Aorta (tissue), 5 donors: Measurements from ENCODE around the gene FYN. TPM values are rescaled to one million over a fixed set of nuclear protein-coding genes. Genes with fewer than 3 reads are reported as not detected.
"Not testable (repeated sequence)": the region's sequence is repeated elsewhere in the genome, so short reads cannot be mapped to it uniquely, and the experiment has no call there.

Source experiments
- ATAC-seq: fragments of 200-7000 bp; cut with Tn5 transposase; one replicate; pipeline ENCODE4 v1.9.1; 2022; ENCODE audit warnings: moderate library complexity; ENCODE audit not compliant: low FRiP score
- DNase-seq, 2 donors: peaks; one replicate each; pipeline ENCODE4 v3.0.0-alpha.2; 2020
- H3K27ac ChIP-seq, 2 donors: one replicate each; pipeline ENCODE4 v1.5.1; 2013; ENCODE audit warnings: low read length in 2 of 2, mild to moderate bottlenecking in 2 of 2, moderate library complexity in 2 of 2, control low read depth in 1 of 2, inconsistent platforms in 1 of 2, low read depth in 1 of 2
- H3K27me3 ChIP-seq, 2 donors: one replicate each; pipeline ENCODE4 v1.6.1; 2013; ENCODE audit warnings: control low read depth in 1 of 2, low read length in 1 of 2, mild to moderate bottlenecking in 1 of 2, moderate library complexity in 1 of 2; ENCODE audit not compliant: insufficient read depth in 2 of 2, control insufficient read depth in 1 of 2
- H3K36me3 ChIP-seq, 2 donors: one replicate each; pipeline ENCODE4 v1.6.1; 2013; ENCODE audit warnings: control low read depth in 1 of 2, low read length in 1 of 2, mild to moderate bottlenecking in 1 of 2; ENCODE audit not compliant: insufficient read depth in 2 of 2, control insufficient read depth in 1 of 2
- H3K4me1 ChIP-seq, 2 donors: one replicate each; pipeline ENCODE4 v1.6.1; 2013; ENCODE audit warnings: low read length in 2 of 2, control low read depth in 1 of 2, mild to moderate bottlenecking in 1 of 2, moderate library complexity in 1 of 2; ENCODE audit not compliant: insufficient read depth in 2 of 2, control insufficient read depth in 1 of 2
- H3K4me3 ChIP-seq, 2 donors: one replicate each; pipeline ENCODE4 v1.5.1; 2013; ENCODE audit warnings: low read length in 2 of 2, control low read depth in 1 of 2, mild to moderate bottlenecking in 1 of 2
- H3K9me3 ChIP-seq: one replicate; pipeline ENCODE4 v1.6.1; 2013; ENCODE audit warnings: mild to moderate bottlenecking, low read length; ENCODE audit not compliant: control insufficient read depth
- WGBS, 2 donors: extraction: QIAGEN DNeasy Blood & Tissue Kit; methylation state at CpG; one replicate each; pipeline ENCODE4 v1.1.7; 2013; 5-methylcytosine and 5-hydroxymethylcytosine counted together
- intact Hi-C, 2 donors: fragments of 100-400 bp; cut with DNase I; formaldehyde crosslinking; loops; one replicate each; pipeline versions ENCODE4 v1.14.2 to v1.15.0; 2022
- polyA plus RNA-seq, 2 donors: library from polyadenylated mRNA; stranded (reverse); fragments of 200-250 nt; gene quantifications; one replicate each; pipeline ENCODE4 v1.2.3, GENCODE V29; 2013
- total RNA-seq, 2 donors: library from RNA; stranded (reverse); fragmentation: NEBNext Ultra II Directional; extraction: Animal tissue kit (Norgen Biotek cat#: 25700); gene quantifications; one replicate each; pipeline ENCODE4 v1.2.1, GENCODE V29; 2021
- donor health status: healthy with polysubstance abuse.
- donor health status: Bipolar disorder and iron deficiency.
- donor health status: DM: no; HTN: no; CAD: no.
- donor health status: DM: no; HTN: no; CAD: no.
- donor health status: DM: yes; HTN: yes; CAD: no.

FYN gene
- total and polyA plus RNA-seq, 4 donors, result 31.7 to 162 (median 66.3) TPM

DNA sequence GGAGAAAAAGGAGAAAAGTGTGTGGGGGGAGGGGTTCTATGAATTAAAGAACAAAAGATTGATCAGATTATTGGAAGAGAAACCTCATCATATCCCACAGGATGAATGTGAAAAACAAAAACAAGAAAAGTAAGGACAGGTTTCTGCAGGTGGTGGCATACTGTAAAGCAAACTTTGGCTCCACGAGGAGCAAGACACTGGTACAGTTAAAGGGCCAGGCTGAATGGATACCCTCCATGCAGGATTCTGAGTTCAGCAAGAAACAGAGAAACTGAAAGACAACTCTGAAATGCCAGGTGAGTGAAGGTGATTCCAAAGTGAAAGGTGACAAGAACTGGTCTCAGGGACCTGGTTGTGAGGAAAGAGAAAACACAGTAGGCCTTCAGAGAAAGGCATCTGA, 37.4 kb downstream of the FYN start:
- H3K27ac ChIP-seq, result no peak overlapping the region
- H3K4me3 ChIP-seq, result no peak overlapping the region
- H3K36me3 ChIP-seq, result no peaks in the 10 kb centered on the region
- WGBS, 2 donors, result 4 to 9% methylated on average over 1 of the region's 1 CpG
- intact Hi-C loops, result no loop called here
- H3K4me1 ChIP-seq, result peaks cover 2 to 3% of the 10 kb centered on the region in 2 donors
- no peaks in the 10 kb centered on the region for H3K27me3 ChIP-seq
- ATAC-seq (no peak), DNase-seq (no peak)
- H3K9me3 ChIP-seq, result no peaks in the 10 kb centered on the region

DNA sequence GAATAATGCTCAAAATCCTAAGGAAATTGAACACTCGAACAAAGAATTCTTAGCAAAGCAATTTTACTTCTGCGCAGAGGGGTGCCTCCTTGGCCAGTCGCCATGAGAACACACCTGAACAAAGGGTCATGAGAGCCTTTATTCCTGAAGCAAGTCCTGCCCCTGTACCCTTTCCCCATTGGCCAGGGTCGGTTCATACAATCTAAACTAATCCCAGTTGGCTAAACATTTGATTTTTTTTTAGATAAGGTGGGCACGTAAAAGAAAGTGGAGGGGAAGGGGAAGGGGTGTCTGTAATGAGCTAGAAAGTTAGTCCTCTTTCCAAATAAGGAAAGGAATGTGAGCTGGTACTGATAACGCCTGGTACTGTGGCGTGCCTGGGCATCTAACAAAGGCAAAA, 37.9 kb downstream of the FYN start:
- H3K4me1 ChIP-seq, H3K4me3 ChIP-seq, H3K27me3 ChIP-seq, H3K9me3 ChIP-seq, DNase-seq, H3K36me3 ChIP-seq, ATAC-seq, H3K27ac ChIP-seq, intact Hi-C loops: not testable (repeated sequence)
- 36 to 37% methylated on average over 7 of the region's 7 CpGs for WGBS, 2 donors

DNA sequence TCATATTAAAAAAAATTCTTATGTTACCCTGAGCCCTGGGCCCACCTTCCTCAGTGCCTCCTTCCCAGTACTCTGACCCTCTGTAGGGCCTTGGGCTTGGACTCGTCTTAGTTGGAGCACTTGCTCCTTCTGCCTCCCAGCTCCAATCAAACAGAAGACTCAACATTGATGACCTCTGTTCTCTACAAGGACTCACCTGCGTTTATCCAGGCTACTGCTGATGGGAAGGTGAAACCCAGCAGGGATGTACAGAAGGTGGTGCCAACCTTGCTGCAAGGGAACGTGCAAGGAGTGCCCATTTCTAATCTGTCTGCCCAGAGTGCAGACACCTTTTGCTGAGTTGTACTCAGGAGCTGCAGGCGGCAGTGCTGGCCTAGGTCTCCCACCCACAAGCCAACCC, 38.9 kb downstream of the FYN start:
- intact Hi-C loops, result no loop called here
- no peaks in the 10 kb centered on the region for H3K36me3 ChIP-seq
- no peak for DNase-seq
- H3K4me1 ChIP-seq, result peaks cover 2 to 3% of the 10 kb centered on the region in 2 donors
- no peaks in the 10 kb centered on the region for H3K9me3 ChIP-seq
- no peak overlapping the region for H3K27ac ChIP-seq
- no peak overlapping the region for H3K4me3 ChIP-seq
- no peaks in the 10 kb centered on the region for H3K27me3 ChIP-seq
- WGBS, 2 donors, result 92 to 93% methylated on average over 4 of the region's 4 CpGs
- ATAC-seq, result no peak

DNA sequence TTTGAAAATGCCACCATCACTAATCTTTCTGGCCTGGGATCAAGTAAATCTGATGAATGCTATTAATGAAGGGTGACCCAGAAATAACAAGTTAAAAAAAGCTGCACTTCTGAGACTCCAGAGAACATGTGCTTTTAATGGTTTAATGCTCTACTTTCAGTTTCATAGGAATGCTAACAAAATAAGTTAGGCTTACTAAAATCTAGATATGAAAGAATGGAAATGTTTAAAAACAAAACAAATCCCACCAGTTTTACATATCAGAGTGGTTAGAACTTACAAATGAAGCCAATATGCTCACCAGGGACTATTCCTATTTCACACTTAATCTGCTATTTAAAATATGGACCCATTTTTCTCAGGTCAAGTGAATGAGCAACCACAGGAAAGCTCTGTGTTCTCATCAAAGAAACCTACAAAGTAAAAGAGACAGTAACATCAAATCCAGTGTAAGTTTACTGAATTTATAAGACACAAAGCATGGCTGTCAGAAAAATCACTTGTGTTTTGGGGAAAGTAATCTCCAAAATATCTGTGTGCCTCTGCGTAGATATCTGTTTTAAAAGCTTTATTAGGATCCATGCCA, 40.3 kb downstream of the FYN start:
- Histone ChIP-seq H3K4me1 (peaks cover 2 to 3% of the 10 kb centered on the region in 2 donors), H3K27ac (no peak overlapping the region), H3K36me3 (no peaks in the 10 kb centered on the region), H3K4me3 (peak overlapping the region in 1 of 2 donors; percentile 14), H3K9me3 (no peaks in the 10 kb centered on the region), H3K27me3 (no peaks in the 10 kb centered on the region)
- 9 to 16% methylated on average over 1 of the region's 1 CpG for WGBS, 2 donors
- intact Hi-C loops, result no loop called here
- DNase-seq (no peak), ATAC-seq (no peak)

DNA sequence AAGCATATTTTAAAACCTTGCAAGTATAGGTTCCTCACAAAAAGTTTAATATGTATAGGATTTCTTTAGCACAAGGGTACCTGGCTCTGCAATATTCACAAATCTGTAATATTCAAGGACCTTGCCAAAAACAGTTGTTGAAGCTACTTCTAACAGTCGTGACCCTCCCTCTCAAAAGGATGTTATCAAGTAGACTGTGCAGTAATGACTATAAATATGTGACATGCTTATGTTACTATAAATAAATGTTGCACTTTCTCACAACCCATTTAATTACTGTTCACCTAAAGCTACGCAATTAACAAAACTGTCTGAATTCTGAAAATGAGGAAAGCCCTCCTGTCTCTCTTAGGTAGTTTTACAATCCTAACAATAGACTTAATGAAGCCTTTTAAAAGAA, 41.8 kb downstream of the FYN start:
- no peak overlapping the region for H3K27ac ChIP-seq
- no peaks in the 10 kb centered on the region for H3K27me3 ChIP-seq
- peaks cover 2% of the 10 kb centered on the region for H3K9me3 ChIP-seq
- peaks cover 2 to 3% of the 10 kb centered on the region in 2 donors for H3K4me1 ChIP-seq
- intact Hi-C loops, result no loop called here
- ATAC-seq (no peak), DNase-seq (no peak)
- no peak overlapping the region for H3K4me3 ChIP-seq
- 81 to 85% methylated on average over 2 of the region's 2 CpGs for WGBS, 2 donors
- no peaks in the 10 kb centered on the region for H3K36me3 ChIP-seq

DNA sequence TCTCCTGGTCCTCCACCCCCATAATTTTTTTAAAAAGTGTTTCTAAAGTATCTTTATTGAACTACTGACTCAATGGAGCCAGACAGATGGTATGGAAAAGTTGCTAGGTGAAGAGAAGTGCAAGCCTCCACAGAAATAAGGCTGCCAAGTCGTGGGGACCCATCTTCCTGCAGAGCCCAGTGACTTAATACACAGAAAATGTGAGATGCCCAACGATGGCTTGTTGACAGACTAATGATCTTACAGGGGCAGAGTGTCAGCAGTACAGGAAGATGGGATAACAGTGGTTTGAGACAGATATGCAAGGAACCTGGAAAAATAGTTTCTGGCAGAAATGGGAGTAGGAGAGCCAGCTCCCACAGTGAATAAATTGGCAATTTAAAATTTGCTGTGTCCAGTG, 43.3 kb downstream of the FYN start:
- intact Hi-C loops, result no loop called here
- ATAC-seq (no peak), DNase-seq (no peak)
- Histone ChIP-seq H3K27ac (no peak overlapping the region), H3K27me3 (no peaks in the 10 kb centered on the region), H3K9me3 (peaks cover 2% of the 10 kb centered on the region), H3K4me3 (no peak overlapping the region), H3K4me1 (peaks cover 0 to 2% of the 10 kb centered on the region in 2 donors), H3K36me3 (no peaks in the 10 kb centered on the region)
- 57 to 60% methylated on average over 2 of the region's 2 CpGs for WGBS, 2 donors

DNA sequence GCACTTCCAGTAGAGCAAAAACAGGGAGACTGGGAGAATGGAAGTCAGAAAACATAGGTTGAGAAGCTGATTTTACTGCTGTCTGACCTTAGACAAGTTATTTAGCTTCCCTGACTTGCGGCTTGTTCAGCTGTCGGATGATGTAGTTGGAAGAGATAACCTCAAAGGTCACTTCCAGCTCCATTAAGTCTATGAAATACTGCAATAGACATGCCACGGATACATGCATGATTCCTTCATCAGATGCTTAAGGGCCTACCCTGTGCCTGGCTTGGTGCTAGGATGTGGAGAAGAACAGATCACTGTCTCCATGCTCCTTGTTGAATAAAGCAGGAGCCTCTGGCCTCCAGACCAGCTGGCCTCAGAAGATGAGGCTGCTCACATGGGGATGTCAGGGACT, 43.7 kb downstream of the FYN start:
- H3K9me3 ChIP-seq, result peaks cover 2% of the 10 kb centered on the region
- ATAC-seq (no peak), DNase-seq (no peak)
- no peak overlapping the region for H3K4me3 ChIP-seq
- H3K36me3 ChIP-seq, result no peaks in the 10 kb centered on the region
- H3K4me1 ChIP-seq, result peaks cover 0 to 2% of the 10 kb centered on the region in 2 donors
- WGBS, 2 donors, result 96 to 97% methylated on average over 3 of the region's 3 CpGs
- H3K27ac ChIP-seq, result no peak overlapping the region
- intact Hi-C loops, result no loop called here
- no peaks in the 10 kb centered on the region for H3K27me3 ChIP-seq

DNA sequence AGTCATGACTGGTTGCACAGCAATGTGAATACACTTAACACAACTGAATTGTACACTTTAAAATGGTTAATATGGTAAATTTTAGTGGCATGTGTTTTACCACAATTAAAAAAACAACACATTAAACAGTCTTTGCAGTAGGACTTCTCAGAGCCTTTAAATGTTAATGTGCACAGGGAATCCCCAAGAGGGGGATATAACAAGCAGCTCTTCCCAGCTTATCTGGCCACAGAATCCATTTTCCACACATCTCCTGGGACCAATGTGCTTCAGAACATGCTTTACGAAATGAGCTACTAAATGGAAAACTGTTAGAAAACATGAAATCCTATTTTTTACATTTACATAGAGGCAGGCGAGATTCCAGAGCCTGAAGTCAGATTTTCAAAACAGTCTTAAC, 44.4 kb downstream of the FYN start:
- 90 to 94% methylated on average over 2 of the region's 2 CpGs for WGBS, 2 donors
- DNase-seq, result no peak
- Histone ChIP-seq H3K36me3 (no peaks in the 10 kb centered on the region), H3K27me3 (no peaks in the 10 kb centered on the region), H3K4me3 (no peak overlapping the region), H3K27ac (no peak overlapping the region), H3K4me1 (peaks cover 0 to 6% of the 10 kb centered on the region in 2 donors), H3K9me3 (peaks cover 2% of the 10 kb centered on the region)
- intact Hi-C loops, result no loop called here
- no peak for ATAC-seq

DNA sequence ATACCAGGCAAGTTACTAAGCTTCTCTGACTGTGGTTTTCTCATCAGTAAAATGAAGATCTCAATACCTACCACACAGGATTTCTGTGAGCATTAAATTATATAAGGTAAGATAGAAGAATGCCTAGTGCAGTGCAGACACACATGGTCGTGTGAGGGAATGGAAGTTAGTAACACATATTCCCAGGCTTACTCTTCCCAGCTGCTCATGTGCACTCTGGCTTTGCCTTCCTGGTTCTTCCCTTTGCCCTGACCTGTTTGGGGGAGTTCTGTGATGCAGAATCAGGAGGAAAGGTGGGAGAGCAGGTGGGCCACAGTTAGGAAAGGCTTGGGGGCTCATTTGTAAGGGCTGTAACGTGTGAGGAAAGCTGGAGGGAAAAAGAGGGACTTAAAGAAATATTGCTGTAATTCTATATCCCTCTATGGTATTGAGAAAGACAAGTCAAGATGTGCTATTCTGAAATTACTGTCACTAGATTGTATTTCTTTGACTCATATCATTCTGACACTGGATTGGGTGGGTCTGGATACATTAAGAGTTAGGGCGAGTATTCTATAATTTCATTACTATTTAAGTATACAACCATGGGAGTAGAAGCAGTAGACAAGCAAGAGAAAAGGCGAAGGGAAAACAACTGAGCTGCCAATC, 47.7 kb downstream of the FYN start:
- H3K4me1 ChIP-seq, result peaks cover 0 to 4% of the 10 kb centered on the region in 2 donors
- DNase-seq (no peak), ATAC-seq (no peak)
- no peak overlapping the region for H3K4me3 ChIP-seq
- H3K27ac ChIP-seq, result no peak overlapping the region
- intact Hi-C loops, result no loop called here
- H3K36me3 ChIP-seq, result no peaks in the 10 kb centered on the region
- peaks cover 2% of the 10 kb centered on the region for H3K9me3 ChIP-seq
- WGBS, 2 donors, result 95 to 96% methylated on average over 4 of the region's 4 CpGs
- H3K27me3 ChIP-seq, result no peaks in the 10 kb centered on the region
